GM18909 (cell line): Measurements from ENCODE around the gene OXTR.
"Not testable (repeated sequence)": the region's sequence is repeated elsewhere in the genome, so short reads cannot be mapped to it uniquely, and the experiment has no call there.

ENCODE experiments used
- ATAC-seq: cut with Tn5 transposase; IDR thresholded peaks from one replicate; pipeline ENCODE4 v1.9.1; 2021; ENCODE audit warnings: mild to moderate bottlenecking; ENCODE audit not compliant: unreplicated experiment, poor library complexity

The OXTR gene

DNA sequence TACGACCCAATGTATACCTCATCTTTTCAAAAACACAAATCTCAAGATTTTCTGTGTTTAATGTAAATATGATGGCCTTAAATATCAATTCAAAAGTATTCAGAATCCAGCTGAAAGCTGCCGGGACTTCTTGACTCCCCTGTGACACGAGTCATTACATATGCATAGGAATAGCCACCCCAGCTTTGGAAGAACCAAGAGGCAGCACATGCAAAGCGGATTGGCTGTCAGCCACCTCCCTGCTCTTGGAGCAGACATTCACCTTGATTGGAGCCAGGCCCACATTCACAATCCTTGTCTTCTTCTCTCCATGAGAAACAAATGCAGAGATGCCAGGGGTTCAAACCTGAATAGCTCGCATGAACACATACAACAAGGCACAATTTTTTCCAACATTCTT is 46.6 kb downstream of the OXTR start:
- no peak for ATAC-seq

DNA sequence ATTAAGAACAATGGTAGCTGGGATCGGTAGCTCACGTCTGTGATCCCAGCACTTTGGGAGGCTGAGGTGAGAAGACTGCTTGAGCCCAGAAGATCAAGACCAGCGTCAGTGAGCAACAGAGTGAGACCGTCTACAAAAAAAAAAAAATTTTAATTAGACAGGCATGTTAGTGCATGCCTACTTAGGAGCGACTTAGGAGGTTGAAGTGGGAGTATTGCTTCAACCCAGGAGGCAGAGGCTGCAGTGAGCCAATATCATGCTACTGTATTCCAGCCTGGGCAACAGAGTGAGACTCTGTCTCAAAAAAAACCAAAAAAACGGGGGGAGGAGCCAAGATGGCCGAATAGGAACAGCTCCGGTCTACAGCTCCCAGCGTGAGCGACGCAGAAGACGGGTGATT is 53.7 kb downstream of the OXTR start:
- not testable (repeated sequence) for ATAC-seq

DNA sequence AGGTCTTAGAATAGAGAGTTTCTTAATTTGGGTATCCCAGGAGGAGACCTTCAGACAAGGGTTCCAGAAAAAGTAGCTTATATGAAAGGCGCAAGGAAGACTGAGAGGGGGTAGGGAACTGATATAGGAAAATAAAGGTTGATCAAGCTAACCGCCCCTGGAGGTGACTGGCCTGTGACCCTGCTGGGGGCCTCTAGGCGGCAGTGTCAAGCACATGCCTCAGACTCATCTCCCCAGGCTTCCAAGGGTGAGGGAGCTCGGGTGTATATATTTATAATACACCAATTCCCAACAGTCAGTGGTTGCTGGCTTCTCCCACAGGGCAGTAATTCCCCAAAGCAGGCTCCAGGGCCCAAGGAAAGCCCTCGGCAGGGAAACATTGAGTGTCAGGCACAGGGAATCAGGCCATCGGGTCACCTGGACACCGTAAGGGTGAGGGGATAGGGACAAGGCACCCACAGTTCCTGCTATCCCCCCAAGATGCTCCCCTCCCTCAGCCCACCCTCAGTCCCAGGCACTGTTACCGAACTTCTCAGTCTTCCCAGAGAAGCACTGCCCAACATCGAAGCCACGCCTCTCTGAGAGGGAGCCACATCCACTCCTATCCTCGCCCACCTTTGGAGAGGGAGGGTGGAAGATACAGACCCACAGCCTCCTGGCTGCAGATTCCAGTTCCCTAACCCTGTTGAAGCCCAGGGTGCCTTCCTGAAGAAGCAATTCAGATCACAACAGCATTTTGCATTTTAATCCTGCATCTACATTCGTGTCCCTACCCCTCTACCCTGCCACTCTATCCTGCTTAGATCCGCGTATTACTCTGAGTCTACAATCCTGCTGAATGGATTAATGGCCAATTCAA is 55.3 kb downstream of the OXTR start:
- peak; percentile 65 for ATAC-seq

DNA sequence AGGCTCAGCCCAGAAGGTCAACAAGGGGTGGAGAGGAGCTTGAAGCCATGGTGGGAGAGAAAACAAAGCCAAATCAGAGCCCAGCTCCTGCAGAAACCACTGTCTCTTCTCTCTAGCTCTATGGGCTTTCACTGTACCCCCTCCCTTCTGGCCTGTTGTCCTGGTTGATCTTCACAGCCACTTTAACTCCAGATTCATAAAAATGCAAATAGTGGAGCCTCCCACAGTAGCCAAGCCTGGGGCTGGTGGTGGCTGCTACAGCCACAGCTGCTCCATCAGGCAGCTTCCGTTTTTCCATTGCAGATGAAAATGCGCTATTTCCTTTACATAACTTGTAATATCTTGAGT is 56.5 kb downstream of the OXTR start:
- ATAC-seq: no peak

DNA sequence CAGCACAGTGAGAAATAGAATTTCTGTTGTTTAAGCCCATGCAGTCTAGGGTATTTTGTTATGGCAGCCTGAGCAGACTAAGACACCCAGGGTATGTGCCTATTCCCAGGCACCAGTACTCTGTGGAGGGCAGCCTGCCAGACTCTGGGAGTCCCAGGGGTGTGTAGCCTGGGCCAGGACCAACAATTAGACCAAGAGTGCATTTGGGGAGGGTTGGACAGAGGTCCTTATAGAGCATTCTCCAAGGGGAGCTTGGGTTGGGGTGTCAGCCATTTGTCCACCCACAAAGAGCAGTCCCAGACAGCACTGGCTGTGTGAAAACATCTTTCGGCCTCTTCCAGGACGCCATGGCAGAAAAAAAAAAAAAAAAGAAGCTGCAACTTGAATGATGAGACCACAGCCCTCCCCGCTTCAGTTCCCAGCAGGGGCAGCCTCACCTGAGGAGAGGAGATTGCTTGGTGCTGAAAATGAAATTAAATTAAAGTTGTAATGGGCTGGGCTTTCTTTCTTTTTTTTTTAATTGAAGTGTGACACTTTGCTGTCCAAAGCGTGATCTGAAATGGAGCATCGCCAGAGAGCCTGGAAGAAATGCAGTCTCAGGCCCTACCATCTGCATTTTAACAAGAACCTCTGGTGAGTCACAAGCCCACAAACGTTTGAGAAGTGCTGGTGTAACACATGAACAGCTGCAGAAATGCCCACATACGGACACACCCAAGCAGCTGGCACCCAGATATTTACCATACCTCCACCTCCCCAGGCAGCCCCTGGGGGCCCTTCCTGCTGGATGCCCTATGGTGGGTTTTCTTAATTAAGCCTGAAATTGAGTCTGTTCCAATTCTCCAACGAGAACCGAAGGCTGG is 57.1 kb downstream of the OXTR start:
- ATAC-seq: no peak

DNA sequence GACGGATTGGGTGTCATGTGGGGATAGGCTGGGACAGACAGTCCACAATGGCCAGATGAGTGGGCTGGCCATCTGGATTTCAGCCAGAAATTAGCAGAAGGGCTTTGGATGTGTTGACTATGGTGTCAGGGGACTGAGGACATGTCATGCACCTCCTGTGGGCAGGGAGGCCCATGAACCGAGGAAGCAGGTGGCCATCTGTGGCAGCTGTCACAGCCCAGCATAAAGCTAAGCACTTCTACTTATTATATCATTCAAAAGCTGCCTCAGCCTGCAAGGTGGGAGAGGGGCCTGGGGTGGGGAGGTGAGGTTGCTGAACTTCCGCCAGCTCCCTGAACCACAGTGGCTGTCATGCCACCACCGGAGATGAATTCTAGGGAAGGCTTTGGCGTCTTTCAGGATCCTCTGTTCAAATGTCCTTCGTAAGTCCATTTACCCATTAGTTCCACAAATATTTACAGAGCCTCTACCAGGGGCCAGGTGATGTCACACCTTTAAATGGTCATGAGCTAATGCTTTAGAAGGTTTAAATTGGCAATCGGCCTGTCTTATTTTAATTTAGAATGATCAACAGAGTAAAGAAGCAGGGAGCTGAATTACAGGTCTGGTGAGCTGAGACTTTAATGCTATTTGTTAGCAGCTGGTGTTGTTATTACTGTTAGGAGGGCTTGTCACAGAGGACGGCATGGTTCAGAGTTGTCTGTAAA is 59.5 kb downstream of the OXTR start:
- no peak for ATAC-seq

DNA sequence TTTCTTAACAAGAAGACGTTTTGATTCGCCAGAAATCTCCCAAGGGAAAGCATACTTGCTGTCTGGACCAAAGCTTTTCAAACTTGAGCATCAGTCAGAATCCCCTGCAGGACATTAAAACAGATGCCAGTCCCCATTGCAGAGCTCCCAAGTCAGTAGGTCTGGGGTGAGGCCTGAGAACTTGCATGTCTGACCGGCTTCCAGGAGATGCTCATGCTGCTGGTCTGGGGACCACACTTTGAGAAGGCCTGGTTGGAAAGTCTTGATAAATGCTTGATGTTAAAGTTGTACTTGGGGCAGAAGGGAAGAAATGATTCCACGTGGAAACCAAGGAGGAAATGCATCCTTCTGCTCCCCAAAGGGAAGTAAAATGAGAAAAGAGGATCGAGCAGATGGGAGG is 60.1 kb downstream of the OXTR start:
- ATAC-seq: no peak

DNA sequence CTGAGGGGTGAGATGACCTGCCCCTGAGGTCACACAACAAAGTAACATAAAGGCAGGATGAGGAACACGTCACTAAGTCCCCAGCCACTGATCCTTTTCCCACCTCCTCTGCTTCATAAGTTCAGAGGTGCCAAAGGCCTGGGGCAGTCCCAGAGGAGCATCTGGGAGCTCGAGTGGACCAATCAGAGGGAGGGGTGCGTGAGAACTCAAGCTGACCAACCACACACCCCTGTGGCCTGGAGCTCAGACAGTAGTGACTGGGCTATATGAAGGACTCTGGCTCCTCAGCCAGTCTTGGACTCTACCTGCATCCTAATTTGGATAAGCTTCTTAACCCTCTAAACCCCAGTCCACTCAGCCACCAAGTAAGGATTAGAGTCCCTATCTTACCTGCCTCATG is 63.8 kb downstream of the OXTR start:
- no peak for ATAC-seq

DNA sequence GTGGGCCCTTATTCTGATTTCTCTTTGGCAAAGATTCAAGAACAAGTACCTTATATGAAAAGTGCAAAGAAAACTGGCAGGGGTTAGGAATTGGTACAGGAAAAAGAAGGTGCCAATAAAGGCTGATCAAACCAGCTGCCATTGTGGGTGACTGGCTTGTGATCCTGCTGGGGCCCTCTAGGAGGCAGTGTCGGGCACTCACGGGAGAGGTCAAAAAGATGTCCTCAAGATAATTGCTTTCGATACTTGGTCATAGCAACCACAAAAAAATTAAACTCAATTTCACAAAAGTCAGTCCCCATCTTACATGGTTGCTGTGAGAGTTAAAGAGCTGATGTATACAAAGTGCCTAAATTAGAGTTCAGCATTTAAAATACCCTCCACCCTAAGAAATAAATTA is 66.9 kb downstream of the OXTR start:
- no peak for ATAC-seq
